SU-DHL-6 (cell line): ENCODE measurements around the gene KBTBD13.

ENCODE experiments used
- H2AFZ ChIP-seq: fragments of 200-600 bp; sonication (generic); 2 replicates; pipeline ENCODE4 v1.6.1; 2014; ENCODE audit warnings: low read depth, mild to moderate bottlenecking, moderate library complexity, mixed read lengths, antibody characterized with exemption, low read length; ENCODE audit not compliant: severe bottlenecking
- H3F3A ChIP-seq: fragments of 200-600 bp; shearing (Covaris generic); 2 replicates; pipeline ENCODE4 v1.6.0; 2016; ENCODE audit warnings: antibody characterized with exemption, mild to moderate bottlenecking; ENCODE audit not compliant: insufficient read depth
- H3K27ac ChIP-seq: fragments of 200-600 bp; sonication (generic); 2 replicates; pipeline ENCODE4 v1.5.1; 2016; ENCODE audit warnings: low read depth, mild to moderate bottlenecking, low read length, moderate library complexity, mixed read lengths
- H3K27me3 ChIP-seq: fragments of 200-600 bp; sonication (generic), shearing (Covaris generic); 2 replicates; pipeline ENCODE4 v1.6.0; 2014; ENCODE audit warnings: mild to moderate bottlenecking, low read length
- H3K36me3 ChIP-seq: fragments of 200-600 bp; sonication (generic); 2 replicates; pipeline ENCODE4 v1.6.1; 2014; ENCODE audit warnings: mild to moderate bottlenecking, low read length, mixed read lengths
- H3K4me2 ChIP-seq: fragments of 300-600, 200-600 bp; shearing (Covaris generic), sonication (generic); 2 replicates; pipeline ENCODE4 v1.6.0; 2014; ENCODE audit warnings: low read length, low read depth, mild to moderate bottlenecking; ENCODE audit not compliant: poor library complexity, severe bottlenecking
- H3K4me3 ChIP-seq: fragments of 200-600 bp; sonication (generic); 2 replicates; pipeline ENCODE4 v1.5.1; 2014; ENCODE audit warnings: antibody characterized with exemption, low read length, mild to moderate bottlenecking, mixed read lengths; ENCODE audit not compliant: insufficient read depth, poor library complexity, severe bottlenecking
- H3K79me2 ChIP-seq: fragments of 200-600 bp; sonication (generic); 2 replicates; pipeline ENCODE4 v1.6.1; 2014; ENCODE audit warnings: mild to moderate bottlenecking, low read length, moderate library complexity; ENCODE audit not compliant: insufficient read depth
- H3K9ac ChIP-seq: fragments of 200-600 bp; sonication (generic); 2 replicates; pipeline ENCODE4 v1.7.0; 2014; ENCODE audit warnings: mild to moderate bottlenecking, low read length
- H3K9me2 ChIP-seq: fragments of 200-600 bp; sonication (generic); replicated peaks from 2 replicates; pipeline ENCODE4 v1.6.1; 2014; ENCODE audit warnings: low read length; ENCODE audit not compliant: insufficient read depth
- H3K9me3 ChIP-seq: fragments of 200-600 bp; sonication (generic); 2 replicates; pipeline ENCODE4 v1.6.1; 2014; ENCODE audit warnings: low read length, mixed read lengths; ENCODE audit not compliant: insufficient read depth
- H4K20me1 ChIP-seq: fragments of 200-600 bp; sonication (generic); 2 replicates; pipeline ENCODE4 v1.6.1; 2014; ENCODE audit warnings: low read depth, mild to moderate bottlenecking, antibody characterized with exemption, low read length, moderate library complexity, mixed read lengths
- EZH2phosphoT487 ChIP-seq: fragments of 200-600 bp; sonication (generic), shearing (Covaris generic); conservative IDR thresholded peaks from 2 replicates; pipeline ENCODE4 v1.6.1; 2018; ENCODE audit warnings: mild to moderate bottlenecking, antibody characterized with exemption, low read length, moderate library complexity, mixed read lengths
- TF ChIP-seq, protein P1 (sequence below): fragments of 200-600 bp; sonication (generic); IDR thresholded peaks from one replicate; pipeline ENCODE4 v1.5.1; 2017; ENCODE audit warnings: antibody characterized with exemption, mild to moderate bottlenecking, low read length, moderate library complexity; ENCODE audit not compliant: insufficient read depth, poor library complexity, severe bottlenecking

Gene KBTBD13

DNA sequence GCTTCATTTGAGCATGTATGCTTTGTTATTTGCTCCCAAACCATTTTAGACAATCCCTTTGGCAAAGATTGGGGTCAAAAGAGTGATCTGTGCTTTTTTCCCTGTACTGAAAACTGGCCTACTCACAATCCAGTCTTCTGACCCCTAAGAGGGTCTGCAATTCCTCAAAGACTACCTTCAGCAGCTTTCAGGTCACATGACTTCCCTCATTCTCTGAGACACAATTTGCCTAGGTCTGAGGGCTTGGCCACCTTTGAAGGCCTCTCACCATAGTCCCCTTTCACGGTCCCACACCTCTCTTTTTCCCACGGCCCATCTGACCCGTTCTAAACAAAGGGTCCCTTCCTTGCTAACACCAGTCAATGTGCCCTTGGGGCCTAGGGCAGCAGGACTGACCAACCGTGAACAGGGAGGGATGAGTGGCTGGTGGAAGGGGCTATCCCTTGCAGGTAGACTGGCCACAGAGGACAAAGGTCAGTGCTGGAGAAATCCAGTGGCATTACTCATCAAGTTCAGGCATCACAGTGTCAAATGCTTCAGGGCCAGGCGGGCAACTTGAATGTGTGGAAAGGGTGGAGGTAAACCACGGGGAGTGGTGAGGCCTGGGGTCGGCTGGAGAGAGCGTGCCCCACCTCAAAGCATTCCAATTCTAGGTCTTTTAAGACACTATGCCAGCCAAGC is 19.5 kb upstream of the KBTBD13 start:
- Histone ChIP-seq H3K27ac (no peak overlapping the region), H3K79me2 (no peaks in the 10 kb centered on the region), H3K9ac (no peak overlapping the region), H3K36me3 (no peaks in the 10 kb centered on the region), H3K4me3 (no peak overlapping the region), H3K27me3 (no peaks in the 10 kb centered on the region), H3F3A (no peaks in the 10 kb centered on the region), H3K4me2 (no peak overlapping the region), H3K9me3 (no peaks in the 10 kb centered on the region), H4K20me1 (no peaks in the 10 kb centered on the region), H2AFZ (no peak overlapping the region), H3K9me2 (no peaks in the 10 kb centered on the region)
- TF ChIP-seq, protein P1, sequence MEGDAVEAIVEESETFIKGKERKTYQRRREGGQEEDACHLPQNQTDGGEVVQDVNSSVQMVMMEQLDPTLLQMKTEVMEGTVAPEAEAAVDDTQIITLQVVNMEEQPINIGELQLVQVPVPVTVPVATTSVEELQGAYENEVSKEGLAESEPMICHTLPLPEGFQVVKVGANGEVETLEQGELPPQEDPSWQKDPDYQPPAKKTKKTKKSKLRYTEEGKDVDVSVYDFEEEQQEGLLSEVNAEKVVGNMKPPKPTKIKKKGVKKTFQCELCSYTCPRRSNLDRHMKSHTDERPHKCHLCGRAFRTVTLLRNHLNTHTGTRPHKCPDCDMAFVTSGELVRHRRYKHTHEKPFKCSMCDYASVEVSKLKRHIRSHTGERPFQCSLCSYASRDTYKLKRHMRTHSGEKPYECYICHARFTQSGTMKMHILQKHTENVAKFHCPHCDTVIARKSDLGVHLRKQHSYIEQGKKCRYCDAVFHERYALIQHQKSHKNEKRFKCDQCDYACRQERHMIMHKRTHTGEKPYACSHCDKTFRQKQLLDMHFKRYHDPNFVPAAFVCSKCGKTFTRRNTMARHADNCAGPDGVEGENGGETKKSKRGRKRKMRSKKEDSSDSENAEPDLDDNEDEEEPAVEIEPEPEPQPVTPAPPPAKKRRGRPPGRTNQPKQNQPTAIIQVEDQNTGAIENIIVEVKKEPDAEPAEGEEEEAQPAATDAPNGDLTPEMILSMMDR: no peak
- no peak for TF ChIP-seq EZH2phosphoT487

DNA sequence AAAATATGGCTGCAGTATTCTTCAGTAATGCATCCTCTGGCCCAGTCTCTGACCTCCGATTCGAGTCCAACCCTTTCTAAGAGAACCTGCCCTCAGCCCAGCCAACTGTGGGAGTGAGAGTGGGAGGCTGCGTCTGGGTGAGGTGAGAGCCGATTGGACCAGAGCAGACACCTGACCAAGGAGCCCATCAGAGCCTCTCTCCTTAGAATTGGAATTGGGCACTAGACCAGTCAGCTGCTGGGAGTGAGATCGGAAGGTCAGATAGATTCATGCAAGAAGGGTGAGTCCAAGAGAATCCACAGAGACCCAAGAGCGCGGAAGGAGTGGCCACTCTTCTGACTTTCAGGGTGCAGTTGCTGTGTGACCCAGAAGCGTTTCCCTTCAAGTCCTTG is 19.0 kb upstream of the KBTBD13 start:
- no peaks in the 10 kb centered on the region for H3K9me2 ChIP-seq
- no peak overlapping the region for H2AFZ ChIP-seq
- H3K4me2 ChIP-seq: no peak overlapping the region
- no peaks in the 10 kb centered on the region for H3K9me3 ChIP-seq
- no peaks in the 10 kb centered on the region for H4K20me1 ChIP-seq
- H3K4me3 ChIP-seq: no peak overlapping the region
- H3F3A ChIP-seq: no peaks in the 10 kb centered on the region
- H3K9ac ChIP-seq: no peak overlapping the region
- no peaks in the 10 kb centered on the region for H3K36me3 ChIP-seq
- no peak overlapping the region for H3K27ac ChIP-seq
- no peaks in the 10 kb centered on the region for H3K27me3 ChIP-seq
- TF ChIP-seq, protein P1: no peak
- TF ChIP-seq EZH2phosphoT487: no peak
- no peaks in the 10 kb centered on the region for H3K79me2 ChIP-seq

DNA sequence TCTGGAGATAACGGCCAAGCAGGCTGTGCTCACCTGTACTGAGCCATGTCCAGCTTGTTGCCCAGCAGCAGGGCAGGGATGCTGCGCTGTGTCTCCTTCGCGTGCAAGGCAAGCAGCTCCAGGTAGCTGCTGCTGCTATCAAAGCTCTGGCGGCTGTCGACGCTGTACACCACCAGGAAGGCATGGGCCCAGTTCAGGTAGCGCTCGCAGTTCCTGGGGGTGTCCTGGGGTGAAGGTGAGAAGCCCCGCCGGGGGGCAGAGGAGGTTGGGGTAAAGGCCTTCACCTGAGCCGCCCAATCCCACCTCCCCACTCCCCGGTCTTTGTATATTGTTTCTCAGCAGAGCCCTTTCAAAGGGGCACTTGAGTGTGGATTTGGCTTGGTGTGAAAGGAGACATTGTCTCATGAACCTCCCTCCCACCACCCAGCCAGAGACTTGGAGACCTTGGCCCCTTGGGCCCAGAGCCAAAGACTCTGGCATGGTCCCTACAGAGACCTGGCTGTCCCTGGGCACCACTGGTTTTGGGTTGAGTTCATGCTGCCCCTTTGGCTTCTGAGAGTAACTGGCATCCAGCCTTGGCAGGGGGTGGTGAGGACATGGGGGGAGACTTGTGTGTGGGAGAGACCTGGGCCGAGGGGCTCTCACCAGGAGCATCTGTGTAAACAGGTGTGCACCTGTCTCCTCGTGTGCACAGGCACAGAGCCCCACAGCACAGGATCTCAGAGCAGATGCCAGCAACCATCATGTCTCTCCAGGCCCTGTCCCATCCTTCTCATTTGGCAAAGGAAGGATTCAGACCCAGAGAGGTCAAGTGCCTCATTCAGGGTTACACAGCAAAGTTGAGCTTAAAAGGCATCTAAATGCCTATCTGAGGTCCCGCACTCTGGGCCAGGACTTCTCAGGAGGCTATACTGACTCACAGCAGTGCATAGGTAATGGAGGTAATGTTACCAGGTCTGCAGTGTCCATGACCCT is 17.9 kb upstream of the KBTBD13 start:
- Histone ChIP-seq H3K9me2 (no peaks in the 10 kb centered on the region), H3K9ac (no peak overlapping the region), H3K27me3 (no peaks in the 10 kb centered on the region), H3K9me3 (no peaks in the 10 kb centered on the region), H3K4me2 (no peak overlapping the region), H2AFZ (no peak overlapping the region), H3K27ac (no peak overlapping the region), H3F3A (no peaks in the 10 kb centered on the region), H3K79me2 (no peaks in the 10 kb centered on the region), H3K36me3 (no peaks in the 10 kb centered on the region), H3K4me3 (no peak overlapping the region), H4K20me1 (no peaks in the 10 kb centered on the region)
- TF ChIP-seq, protein P1: no peak
- TF ChIP-seq EZH2phosphoT487: no peak
